ENCODE data around the gene ZDHHC6.

The ZDHHC6 gene

GRCh38 chr10:112446055-112446854 lies 459 bp downstream of the ZDHHC6 start:
- TF ChIP-seq CTCF (IDR thresholded peaks at IDR 0.05; ENCODE audit: borderline replicate concordance, insufficient read depth, low read depth, low read length): no peak
- H3K4me3 ChIP-seq (ENCODE audit: low read depth, low read length): peak overlapping the region; percentile 100

- TF ChIP-seq CTCF (IDR thresholded peaks at IDR 0.05; ENCODE audit: borderline replicate concordance, insufficient read depth, low read depth, low read length): no peak
- no peak overlapping the region for H3K4me3 ChIP-seq (ENCODE audit: low read depth, low read length)
Measured at GRCh38 chr10:112442063-112442462, 4.7 kb downstream of the ZDHHC6 start.

GRCh38 chr10:112441520-112441919 lies 5.2 kb downstream of the ZDHHC6 start:
- H3K4me3 ChIP-seq (ENCODE audit: low read depth, low read length): no peak overlapping the region
- TF ChIP-seq CTCF (IDR thresholded peaks at IDR 0.05; ENCODE audit: borderline replicate concordance, insufficient read depth, low read depth, low read length): no peak

- no peak for TF ChIP-seq CTCF (IDR thresholded peaks at IDR 0.05; ENCODE audit: borderline replicate concordance, insufficient read depth, low read depth, low read length)
- no peak overlapping the region for H3K4me3 ChIP-seq (ENCODE audit: low read depth, low read length)
Measured at GRCh38 chr10:112438356-112438755, 8.4 kb downstream of the ZDHHC6 start.

GRCh38 chr10:112434988-112435619 lies 11.6 kb downstream of the ZDHHC6 start:
- H3K4me3 ChIP-seq (ENCODE audit: low read depth, low read length): no peak overlapping the region
- no peak for TF ChIP-seq CTCF (IDR thresholded peaks at IDR 0.05; ENCODE audit: borderline replicate concordance, insufficient read depth, low read depth, low read length)

GRCh38 chr10:112433136-112433535 lies 13.6 kb downstream of the ZDHHC6 start:
- TF ChIP-seq CTCF (IDR thresholded peaks at IDR 0.05; ENCODE audit: borderline replicate concordance, insufficient read depth, low read depth, low read length): no peak
- no peak overlapping the region for H3K4me3 ChIP-seq (ENCODE audit: low read depth, low read length)
